SIG-M5 (cell line): ENCODE measurements around the gene ADAP1.

Experiments
- DNase-seq: peaks from one replicate; lab custom pipeline; 2025; lab: John Stamatoyannopoulos, UW

The ADAP1 gene

DNA sequence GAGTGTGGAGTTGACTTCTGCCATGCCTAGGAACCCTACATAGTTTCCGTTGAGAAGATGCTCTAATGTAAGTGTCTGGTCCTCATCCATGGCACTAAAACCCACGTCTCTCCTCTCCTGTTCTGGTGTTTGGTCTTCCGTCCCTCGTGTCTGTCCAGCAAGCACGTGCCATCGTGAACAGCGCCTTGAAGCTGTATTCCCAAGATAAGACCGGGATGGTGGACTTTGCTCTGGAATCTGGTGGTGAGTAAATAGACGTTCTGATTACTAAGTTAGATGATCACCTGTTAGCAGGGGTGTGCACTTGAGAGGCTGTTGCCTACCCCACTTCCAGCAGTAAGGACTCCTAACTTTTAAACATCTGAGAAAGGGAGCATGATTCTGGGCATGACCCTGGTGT, 93.3 kb downstream of the ADAP1 start:
- DNase-seq: no peak

DNA sequence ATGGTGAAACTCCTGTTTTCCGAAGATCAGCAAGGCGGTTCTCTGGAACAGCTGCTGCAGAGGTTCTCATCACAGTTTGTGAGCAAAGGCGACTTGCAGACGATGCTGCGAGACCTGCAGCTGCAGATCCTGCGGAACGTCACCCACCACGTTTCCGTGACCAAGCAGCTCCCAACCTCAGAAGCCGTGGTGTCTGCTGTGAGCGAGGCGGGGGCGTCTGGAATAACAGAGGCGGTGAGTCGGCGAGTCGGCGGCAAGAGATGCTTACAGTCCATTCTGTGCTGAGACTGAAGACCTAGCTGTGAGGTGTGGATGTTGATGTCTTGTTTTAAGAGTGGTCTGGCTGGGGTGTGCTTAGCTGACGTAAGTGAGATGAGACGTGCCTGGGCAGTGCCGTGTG, 94.3 kb downstream of the ADAP1 start:
- DNase-seq: no peak

DNA sequence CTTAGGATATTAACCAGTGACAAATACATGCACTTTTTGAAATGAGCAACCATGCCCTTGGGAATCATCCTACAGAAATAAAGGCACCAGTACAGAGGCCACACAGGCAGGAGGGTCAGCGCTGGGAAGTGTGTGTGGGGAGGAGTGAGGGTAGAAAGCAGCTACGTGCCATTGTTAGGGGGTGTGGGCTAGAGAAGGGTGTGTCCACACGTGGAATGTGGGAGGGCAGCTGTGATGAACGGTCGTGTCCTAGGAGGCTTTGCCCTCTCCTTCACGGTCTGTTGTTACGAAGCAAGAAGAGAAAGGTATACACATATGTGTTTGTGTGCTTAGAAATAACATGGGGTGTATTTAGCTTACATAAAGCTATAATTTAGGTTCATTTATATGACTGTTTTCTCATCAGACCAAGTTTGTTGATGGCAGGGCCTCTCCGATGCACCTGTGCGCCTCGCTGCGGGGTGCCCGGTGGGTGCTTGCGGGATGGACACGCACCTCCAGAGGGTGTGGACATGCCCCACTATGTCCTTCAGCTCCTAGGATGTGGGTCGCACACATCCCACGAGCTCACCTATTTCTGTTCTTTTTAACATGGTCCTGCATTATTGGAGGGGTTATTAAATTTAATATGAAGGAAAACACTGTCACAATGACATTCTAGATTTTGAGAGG, 95.0 kb downstream of the ADAP1 start:
- no peak for DNase-seq

DNA sequence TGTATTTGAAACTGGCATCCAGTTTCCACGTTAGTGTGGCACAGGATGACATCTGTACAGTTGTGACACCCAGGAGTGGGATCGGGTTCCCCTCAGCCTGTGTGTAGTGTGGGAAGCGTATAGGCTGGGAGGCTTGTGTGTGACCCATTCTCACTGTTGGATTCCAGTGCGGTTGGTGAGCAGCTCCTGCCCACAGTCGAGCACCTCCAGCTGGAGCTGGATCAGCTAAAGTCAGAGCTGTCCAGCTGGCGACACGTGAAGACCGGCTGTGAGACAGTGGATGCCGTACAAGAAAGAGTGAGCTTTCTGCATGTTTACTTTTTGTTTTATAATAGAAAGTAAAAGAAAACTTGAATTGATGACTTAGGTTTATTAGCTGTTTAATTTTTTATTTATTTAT, 96.8 kb downstream of the ADAP1 start:
- no peak for DNase-seq

DNA sequence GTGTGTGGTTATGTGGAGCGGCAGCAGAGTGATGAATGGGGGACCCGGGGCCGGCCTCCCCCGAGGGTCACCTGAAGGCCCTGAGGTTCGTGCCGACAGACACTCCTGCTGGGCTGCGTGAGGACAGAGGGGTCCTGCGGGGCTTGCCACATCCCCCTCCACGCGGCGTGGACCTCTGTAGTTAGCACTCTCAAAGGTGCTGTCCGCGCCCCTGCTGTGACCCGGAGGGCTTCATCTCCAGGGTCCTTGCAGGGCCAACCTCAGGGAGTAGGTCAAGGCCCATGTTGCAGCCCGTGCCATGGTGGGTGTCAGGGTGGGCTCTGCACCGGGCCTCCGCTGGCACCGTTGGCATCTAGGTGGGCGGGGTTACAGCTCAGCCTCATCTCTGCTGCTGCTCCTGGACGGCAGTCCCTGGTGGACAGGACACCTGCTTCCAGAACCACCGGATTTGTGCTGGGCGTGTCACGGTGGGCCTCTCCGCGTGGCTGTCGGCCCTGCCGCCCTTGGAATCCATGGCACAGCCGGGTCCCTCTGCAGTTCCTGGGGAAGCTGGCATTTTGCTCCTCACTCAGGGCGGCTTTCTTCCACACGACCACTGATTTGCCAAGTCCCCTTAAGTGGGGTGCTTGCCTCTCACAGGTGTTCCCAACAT, 97.9 kb downstream of the ADAP1 start:
- no peak for DNase-seq

DNA sequence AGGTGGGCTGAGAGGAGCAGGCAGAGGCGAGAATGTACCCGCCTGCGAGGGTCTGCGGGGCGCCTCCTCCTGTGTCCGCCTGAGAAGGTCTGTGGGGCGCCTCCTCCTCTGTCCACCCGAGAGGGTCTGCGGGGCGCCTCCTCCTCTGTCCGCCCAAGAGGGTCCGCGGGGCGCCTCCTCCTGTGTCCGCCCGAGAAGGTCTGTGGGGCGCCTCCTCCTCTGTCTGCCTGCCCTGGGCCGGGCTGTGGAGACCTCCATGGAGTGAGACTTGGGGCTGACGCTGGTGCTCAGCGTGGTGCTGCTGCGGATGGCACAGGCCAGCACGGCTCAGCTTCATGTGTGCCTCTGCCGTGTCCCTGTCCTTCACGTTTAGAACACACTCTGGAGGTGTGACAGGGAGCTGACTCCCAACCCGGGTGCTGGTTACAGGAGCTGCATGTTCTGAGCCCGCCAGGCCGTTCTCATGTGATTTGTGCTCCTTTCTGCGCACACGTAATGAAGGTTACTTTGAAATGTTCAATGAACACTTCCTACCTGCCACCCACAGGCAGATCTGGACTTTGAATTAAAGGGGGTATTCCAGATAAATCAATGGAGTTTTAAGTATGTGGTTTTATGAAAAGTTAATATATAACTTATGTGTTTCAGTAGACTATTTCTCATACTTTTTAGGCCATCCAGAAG, 98.7 kb downstream of the ADAP1 start:
- DNase-seq: no peak

DNA sequence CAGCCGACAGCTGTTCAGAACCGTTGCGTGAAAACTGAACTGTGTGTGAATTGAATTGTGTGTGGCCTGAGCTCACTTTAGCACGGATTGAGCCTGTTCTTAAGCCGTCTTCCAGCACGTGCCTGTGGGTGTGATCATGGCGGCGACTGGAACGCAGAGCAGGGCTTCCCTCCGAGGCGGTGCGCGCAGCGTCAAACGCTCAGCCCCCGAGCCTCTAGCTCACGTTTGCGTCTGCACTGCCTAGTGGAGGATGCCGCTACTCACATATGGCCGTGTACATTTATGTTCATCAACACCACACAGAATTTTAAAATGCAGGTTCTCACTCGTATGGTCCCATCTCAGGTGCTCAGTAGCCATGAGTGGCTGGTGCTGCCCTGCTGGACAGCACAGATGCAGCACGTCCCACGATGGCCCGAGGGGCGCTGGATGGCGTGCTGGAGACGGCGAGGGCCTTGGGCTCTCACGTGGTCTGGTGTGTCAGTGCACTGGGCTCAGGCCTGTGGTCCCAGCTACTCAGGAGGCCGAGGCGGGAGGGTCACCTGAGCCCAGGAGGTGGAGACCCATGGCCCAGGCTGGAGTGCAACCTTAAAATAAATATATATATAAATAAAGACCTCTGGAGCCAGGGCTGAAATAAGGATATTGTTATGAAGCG, 100.2 kb downstream of the ADAP1 start:
- no peak for DNase-seq

DNA sequence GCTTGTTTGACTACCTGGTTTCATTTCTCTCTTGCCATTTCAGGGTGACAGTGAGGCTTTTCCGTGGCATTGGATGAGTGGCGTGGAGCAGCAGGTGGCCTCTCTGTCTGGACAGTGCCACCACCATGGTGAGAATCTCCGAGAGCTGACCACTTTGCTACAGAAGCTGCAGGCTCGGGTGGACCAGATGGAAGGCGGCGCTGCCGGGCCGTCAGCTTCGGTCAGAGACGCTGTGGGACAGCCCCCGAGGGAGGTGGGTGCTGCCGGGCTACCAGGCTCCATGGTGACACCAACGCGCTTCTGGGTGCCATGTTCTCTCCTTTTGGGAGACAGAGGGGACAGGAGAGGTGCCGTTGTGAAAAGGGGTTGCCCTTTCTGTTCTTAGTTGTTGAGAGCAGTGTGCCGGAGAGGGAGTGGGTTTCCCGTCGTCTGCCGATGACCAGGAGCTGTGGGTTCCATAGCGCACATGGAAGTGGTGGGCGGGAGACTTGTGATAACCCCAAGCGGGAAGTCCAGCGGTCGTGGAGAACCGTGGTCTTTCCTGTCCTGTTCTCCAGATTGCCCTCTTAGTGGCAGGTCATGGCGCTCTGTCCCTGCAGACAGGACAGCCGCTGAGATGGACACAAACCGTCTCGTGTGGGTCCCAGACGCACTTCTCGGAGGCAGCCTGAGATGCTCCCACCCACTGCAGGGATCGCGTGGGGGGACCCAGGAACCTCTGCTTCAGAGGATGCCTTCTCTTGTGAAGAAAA, 100.9 kb downstream of the ADAP1 start:
- no peak for DNase-seq

DNA sequence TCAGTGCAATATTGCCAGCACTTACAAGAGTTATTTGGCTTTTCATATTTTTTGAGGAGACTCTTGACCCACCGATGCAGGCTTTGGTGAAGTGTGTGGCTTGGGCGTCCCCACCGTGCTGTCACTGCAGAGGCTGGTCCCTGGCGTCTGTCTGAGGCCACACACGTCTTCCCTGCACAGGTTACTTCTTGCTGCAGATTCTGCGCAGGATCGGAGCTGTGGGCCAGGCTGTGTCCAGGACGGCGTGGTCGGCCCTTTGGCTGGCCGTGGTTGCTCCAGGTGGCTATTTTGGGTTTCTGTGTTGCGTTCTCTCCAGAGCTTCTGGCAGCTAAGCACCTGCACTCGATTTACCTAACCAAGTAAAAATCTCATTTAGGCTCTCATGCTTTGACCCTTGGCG, 103.3 kb downstream of the ADAP1 start:
- DNase-seq: no peak

DNA sequence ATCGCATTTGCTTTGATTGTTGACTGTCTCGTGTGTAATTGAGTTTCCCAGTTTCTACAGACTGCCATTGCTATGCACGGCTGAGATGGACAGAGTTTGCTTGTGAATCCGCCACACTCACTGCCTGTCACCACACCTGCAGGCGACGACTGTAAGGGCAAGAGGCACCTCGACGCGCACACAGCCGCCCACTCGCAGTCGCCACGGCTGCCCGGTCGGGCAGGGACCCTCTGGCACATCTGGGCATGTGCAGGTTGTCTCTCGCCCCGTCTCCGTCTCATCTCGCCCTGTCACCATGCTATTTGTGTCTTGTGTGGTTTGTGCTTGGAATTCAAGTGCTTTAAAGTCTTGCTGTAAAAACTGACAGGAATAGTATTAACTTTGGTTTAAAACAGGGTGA, 104.7 kb downstream of the ADAP1 start:
- DNase-seq: no peak

DNA sequence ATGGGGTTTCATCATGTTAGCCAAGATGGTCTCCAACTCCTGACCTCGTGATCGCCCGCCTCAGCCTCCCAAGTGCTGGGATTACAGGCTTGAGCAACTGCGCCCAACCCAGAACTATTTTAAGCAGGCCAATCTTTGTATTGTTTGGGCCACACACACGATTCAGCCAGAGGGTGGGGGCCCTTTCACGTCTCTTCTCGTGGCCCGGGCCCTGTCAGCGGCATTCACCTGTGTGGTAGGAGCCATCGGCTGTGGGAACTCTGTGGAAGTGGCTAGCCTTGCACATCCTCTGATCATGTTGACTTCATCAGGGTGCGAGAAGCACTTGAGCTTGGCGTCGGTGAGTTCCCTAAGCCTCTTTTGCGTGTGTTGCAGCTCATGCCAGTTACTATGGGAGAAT, 105.3 kb downstream of the ADAP1 start:
- DNase-seq: no peak
